Fibroblast of lung (primary cell): ENCODE data around the gene MAP7D2. TPM values are rescaled to one million over a fixed set of nuclear protein-coding genes. Genes with fewer than 3 reads are reported as not detected.
A peak's percentile ranks its signal among the peaks of the same experiment; 100 is the strongest.

Experiments
- DNase-seq, 2 donors: peaks; one replicate each; pipeline versions ENCODE4 v3.0.0 to v3.0.0-alpha.2; 2010; ENCODE audit warnings: low read depth in 2 of 2
- H2AFZ ChIP-seq: 2 replicates; pipeline ENCODE4 v1.5.1; 2012; ENCODE audit warnings: low read length, control low read depth, inconsistent platforms
- H3K27ac ChIP-seq: 2 replicates; pipeline ENCODE4 v1.5.1; 2011; ENCODE audit warnings: low read length, control low read depth; ENCODE audit not compliant: insufficient read depth
- H3K27me3 ChIP-seq: 2 replicates; pipeline ENCODE4 v1.5.1; 2011; ENCODE audit warnings: mild to moderate bottlenecking, low read length; ENCODE audit not compliant: control insufficient read depth, insufficient read depth
- H3K36me3 ChIP-seq: 2 replicates; pipeline ENCODE4 v1.5.1; 2011; ENCODE audit warnings: low read length; ENCODE audit not compliant: control insufficient read depth, insufficient read depth
- H3K4me1 ChIP-seq: 2 replicates; pipeline ENCODE4 v1.5.1; 2011; ENCODE audit warnings: low read length; ENCODE audit not compliant: control insufficient read depth, insufficient read depth; ENCODE audit errors: extremely low read depth
- H3K4me2 ChIP-seq: 2 replicates; pipeline ENCODE4 v1.5.1; 2011; ENCODE audit warnings: low read length, control low read depth; ENCODE audit not compliant: insufficient read depth; ENCODE audit errors: extremely low read depth
- H3K4me3 ChIP-seq, 4 experiments: fragments of 200-600 bp in 1 of 4; sonication (generic) in 1 of 4; replicated peaks in 1 of 4; 2 replicates each; pipeline ENCODE4 v1.5.1; 2011 to 2016; ENCODE audit warnings: low read length in 4 of 4, low read depth in 3 of 4, mild to moderate bottlenecking in 3 of 4, control low read depth in 2 of 4, inconsistent platforms in 1 of 4, mixed read lengths in 1 of 4; ENCODE audit not compliant: insufficient read depth in 1 of 4; ENCODE audit errors: control extremely low read depth in 1 of 4
- H3K79me2 ChIP-seq: 2 replicates; pipeline ENCODE4 v1.5.1; 2012; ENCODE audit warnings: mild to moderate bottlenecking, low read length, inconsistent platforms; ENCODE audit not compliant: control insufficient read depth, insufficient read depth
- H3K9ac ChIP-seq: 2 replicates; pipeline ENCODE4 v1.5.1; 2011; ENCODE audit warnings: mild to moderate bottlenecking, low read length, control low read depth; ENCODE audit not compliant: insufficient read depth
- H3K9me3 ChIP-seq: 2 replicates; pipeline ENCODE4 v1.5.1; 2012; ENCODE audit warnings: low read depth, low read length; ENCODE audit not compliant: control insufficient read depth, insufficient read depth
- H4K20me1 ChIP-seq: 2 replicates; pipeline ENCODE4 v1.5.1; 2011; ENCODE audit warnings: low read length; ENCODE audit not compliant: control insufficient read depth, insufficient read depth; ENCODE audit errors: extremely low read depth
- CTCF ChIP-seq, 2 donors: IDR thresholded peaks in 1 of 2; conservative IDR thresholded peaks in 1 of 2; 1 replicate in 1 of 2; 2 replicates in 1 of 2; pipeline ENCODE4 v1.5.1; 2011 to 2012; ENCODE audit warnings: low read length in 2 of 2, control low read depth in 1 of 2, inconsistent platforms in 1 of 2, low read depth in 1 of 2, mild to moderate bottlenecking in 1 of 2
- EZH2 ChIP-seq: IDR thresholded peaks from 2 replicates; pipeline ENCODE4 v1.5.1; 2012; ENCODE audit warnings: low read length, control low read depth, mild to moderate bottlenecking; ENCODE audit errors: missing control alignments
- polyA plus RNA-seq, 2 donors: library from polyadenylated mRNA; depleted of rRNA in 1 of 2; stranded (reverse) in 1 of 2; unstranded in 1 of 2; fragments of >200 nt; gene quantifications; 2 replicates each; pipeline ENCODE4 v1.2.1, GENCODE V29; 2011 to 2012; ENCODE audit warnings: missing spikeins in 1 of 2
- total RNA-seq: library from RNA; depleted of rRNA; stranded (reverse); fragments of >200 nt; gene quantifications from 2 replicates; pipeline ENCODE4 v1.2.1, GENCODE V29; 2014

MAP7D2 gene
- total and polyA plus RNA-seq, 2 donors (not counting 1 experiment from before 2014, with no cell fraction given), result under 0.01 to 0.26 TPM

GRCh38 chrX:20056704-20057103, 60.0 kb downstream of the MAP7D2 start:
- TF ChIP-seq CTCF (conservative IDR thresholded peaks at IDR 0.05 in 1 of 2, IDR thresholded peaks at IDR 0.05 in 1 of 2; ENCODE audit: low read depth in 1 of 2, low read length in 2 of 2), result no peak
- no peak for TF ChIP-seq EZH2
- Histone ChIP-seq H4K20me1 (no peaks in the 10 kb centered on the region), H3K36me3 (no peaks in the 10 kb centered on the region), H3K79me2 (no peaks in the 10 kb centered on the region), H3K27ac (no peak overlapping the region), H3K4me3 (no peak overlapping the region), H3K9ac (no peak overlapping the region), H3K4me2 (no peak overlapping the region), H3K9me3 (no peaks in the 10 kb centered on the region), H3K27me3 (no peaks in the 10 kb centered on the region), H3K4me1 (no peaks in the 10 kb centered on the region), H2AFZ (no peak overlapping the region)
- peak in 1 of 2 donors; percentile 53 for DNase-seq

DNA sequence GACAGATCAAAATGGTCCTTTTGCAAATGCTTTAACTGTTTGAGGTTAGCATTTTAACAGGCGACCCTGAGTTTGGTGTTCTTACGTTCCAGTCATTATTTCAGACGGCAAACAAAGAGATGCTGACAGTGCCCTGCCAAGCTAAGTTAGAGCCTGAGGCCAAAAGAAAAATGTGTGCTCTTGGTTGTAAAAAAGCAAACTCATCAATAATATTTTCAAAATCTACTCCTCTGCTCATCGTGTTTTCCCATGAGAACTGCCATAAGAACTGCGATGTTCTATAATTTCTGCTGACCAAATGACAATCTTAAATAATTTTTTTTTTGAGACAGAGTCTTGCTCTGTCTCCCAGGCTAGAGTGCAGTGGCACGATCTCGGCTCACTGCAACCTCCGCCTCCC, 63.2 kb downstream of the MAP7D2 start:
- no peaks in the 10 kb centered on the region for H3K4me1 ChIP-seq
- H3K36me3 ChIP-seq, result no peaks in the 10 kb centered on the region
- no peak overlapping the region for H3K9ac ChIP-seq
- no peak overlapping the region for H2AFZ ChIP-seq
- H3K4me3 ChIP-seq, result no peak overlapping the region
- no peaks in the 10 kb centered on the region for H3K9me3 ChIP-seq
- H4K20me1 ChIP-seq, result no peaks in the 10 kb centered on the region
- no peak for DNase-seq
- H3K27ac ChIP-seq, result no peak overlapping the region
- TF ChIP-seq EZH2 (no peak), CTCF (conservative IDR thresholded peaks at IDR 0.05 in 1 of 2, IDR thresholded peaks at IDR 0.05 in 1 of 2; ENCODE audit: low read depth in 1 of 2, low read length in 2 of 2) (no peak)
- no peak overlapping the region for H3K4me2 ChIP-seq
- no peaks in the 10 kb centered on the region for H3K79me2 ChIP-seq
- H3K27me3 ChIP-seq, result no peaks in the 10 kb centered on the region

DNA sequence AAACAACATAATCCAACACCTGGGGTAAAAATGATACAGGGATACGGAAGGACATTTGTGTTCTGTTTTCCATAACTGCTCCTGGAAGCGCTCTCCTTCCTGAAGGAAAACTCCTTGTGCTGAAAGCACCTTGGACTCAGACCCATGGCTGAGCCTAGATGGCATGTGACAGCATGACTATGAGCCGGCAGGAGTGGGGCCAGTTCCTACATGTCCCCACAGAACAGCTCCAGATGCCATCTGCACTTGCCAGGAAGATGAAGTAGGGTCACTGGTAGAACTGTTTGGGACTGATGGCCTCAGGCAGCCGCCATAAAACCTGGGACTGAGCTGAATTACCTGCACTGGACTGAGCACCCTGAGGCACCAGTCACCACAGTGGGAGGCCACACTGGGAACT, 69.8 kb downstream of the MAP7D2 start:
- H3K36me3 ChIP-seq, result no peaks in the 10 kb centered on the region
- no peaks in the 10 kb centered on the region for H3K9me3 ChIP-seq

More for the DNA sequence above, 69.8 kb downstream of the MAP7D2 start:
- H3K4me2 ChIP-seq, result no peak overlapping the region
- no peaks in the 10 kb centered on the region for H3K4me1 ChIP-seq
- H3K27ac ChIP-seq, result no peak overlapping the region
- no peak overlapping the region for H2AFZ ChIP-seq
- TF ChIP-seq CTCF (conservative IDR thresholded peaks at IDR 0.05 in 1 of 2, IDR thresholded peaks at IDR 0.05 in 1 of 2; ENCODE audit: low read depth in 1 of 2, low read length in 2 of 2) (no peak), EZH2 (no peak)
- H3K4me3 ChIP-seq, result no peak overlapping the region
- no peaks in the 10 kb centered on the region for H3K79me2 ChIP-seq
- no peak overlapping the region for H3K9ac ChIP-seq
- no peaks in the 10 kb centered on the region for H3K27me3 ChIP-seq
- H4K20me1 ChIP-seq, result no peaks in the 10 kb centered on the region
- no peak for DNase-seq
